AG08396 (cell line): Measurements from ENCODE around the gene TESMIN.

Experiments used
- DNase-seq: peaks from one replicate; pipeline ENCODE4 v3.0.0; 2012; ENCODE audit warnings: low spot score, mixed read lengths

The TESMIN gene

DNA sequence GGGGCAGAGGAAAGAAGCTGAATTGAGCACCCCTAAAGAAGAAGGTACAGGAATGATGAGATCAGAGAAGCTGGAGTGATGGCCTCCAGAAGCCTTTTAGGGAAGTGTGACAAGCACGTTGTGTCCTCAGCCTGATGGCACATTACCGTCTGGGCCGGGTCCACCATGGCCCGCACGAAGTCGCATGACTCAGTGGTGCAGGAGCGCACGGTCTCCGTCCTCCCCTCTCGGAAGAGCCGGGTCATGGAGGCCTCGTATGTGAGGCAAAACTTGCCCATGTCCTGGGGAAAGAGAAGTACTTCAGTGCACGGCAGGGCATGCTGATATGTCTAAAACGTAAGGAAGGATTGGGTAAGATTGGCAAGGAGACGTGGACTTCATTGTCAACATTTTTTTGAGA is 11.2 kb upstream of the TESMIN start:
- DNase-seq = no peak

DNA sequence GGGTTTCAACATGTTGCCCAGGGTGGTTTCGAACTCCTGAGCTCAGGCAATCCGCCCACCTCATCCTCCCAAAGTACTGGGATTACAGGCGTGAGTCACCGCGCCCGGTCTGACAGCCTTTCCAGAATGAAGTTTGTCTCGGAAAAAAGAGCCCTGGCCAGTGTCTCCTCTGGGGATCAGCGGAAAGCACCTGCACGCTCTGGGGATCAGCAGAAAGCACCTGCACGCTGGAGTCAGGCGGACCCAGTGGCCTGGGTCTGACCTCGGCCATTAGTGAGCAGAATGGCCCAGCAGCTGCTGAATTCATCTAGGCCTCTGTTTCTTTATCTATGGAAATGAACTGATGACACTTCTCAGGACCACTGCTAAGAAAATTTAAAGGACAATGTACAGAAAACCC is 10.5 kb upstream of the TESMIN start:
- DNase-seq = no peak

DNA sequence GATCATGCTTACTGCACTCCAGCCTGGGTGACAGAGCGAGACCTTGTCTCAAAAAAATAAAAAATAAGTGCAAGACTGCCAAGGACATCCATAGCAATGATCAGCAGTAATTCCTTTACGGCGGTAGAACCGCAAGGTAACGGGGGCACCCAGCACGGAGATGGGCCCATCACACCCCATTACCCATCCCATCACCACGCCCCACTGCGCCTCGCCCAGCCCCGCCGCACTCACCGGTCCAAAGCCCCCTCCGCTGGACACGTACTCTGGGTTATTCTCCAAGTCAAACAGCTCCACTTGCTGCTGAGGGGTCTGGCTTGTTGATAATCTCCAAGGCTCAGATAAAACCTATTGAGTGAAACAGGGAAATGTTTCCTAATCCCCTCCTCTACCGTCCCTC is 8.7 kb upstream of the TESMIN start:
- no peak for DNase-seq

DNA sequence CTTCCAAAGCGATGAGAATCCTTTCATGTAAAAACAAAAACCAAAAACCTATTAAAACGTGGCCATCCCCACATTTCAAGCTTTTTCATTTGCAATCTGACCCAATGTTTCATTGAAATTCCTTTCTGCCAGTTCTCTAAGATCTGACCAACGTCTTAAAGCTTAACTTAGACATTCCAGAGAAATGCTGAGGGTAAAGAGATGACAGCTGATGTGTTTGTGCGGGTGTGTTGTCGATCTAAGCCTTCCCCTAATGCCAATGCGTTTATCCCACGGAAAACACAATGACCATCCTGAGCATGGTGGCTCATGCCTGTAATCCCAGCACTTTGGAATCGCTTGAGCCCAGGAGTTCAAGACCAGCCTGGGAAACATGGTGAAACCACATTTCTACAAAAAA is 6.4 kb upstream of the TESMIN start:
- no peak for DNase-seq

DNA sequence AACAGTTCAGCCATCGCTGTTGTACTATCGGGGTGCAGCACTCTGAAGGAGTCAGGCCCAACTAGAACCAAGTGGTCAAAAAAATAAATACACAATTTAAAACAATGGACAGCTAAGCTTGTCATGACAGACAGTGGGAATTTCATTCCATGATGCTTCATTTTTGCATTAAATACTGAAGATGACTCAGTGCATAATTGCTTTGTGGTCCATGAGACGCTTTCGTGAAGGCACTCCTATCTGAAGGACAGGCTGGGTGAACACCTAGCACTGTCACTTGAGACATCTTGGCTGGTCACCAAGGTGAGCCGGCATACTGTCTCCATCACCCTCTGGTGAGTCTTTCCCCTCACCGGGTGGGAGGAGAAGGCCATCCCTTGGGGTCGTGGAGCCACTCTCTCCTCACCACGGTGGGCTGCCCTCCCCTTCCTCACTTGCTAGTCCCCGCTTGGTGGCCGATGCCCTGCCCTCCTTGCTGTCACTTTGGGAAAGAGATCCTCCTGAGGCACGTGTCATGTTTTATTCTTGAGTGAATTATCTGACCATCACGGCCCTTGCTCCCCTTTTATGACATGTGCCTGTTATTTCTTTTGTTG is 4.9 kb upstream of the TESMIN start:
- no peak for DNase-seq

DNA sequence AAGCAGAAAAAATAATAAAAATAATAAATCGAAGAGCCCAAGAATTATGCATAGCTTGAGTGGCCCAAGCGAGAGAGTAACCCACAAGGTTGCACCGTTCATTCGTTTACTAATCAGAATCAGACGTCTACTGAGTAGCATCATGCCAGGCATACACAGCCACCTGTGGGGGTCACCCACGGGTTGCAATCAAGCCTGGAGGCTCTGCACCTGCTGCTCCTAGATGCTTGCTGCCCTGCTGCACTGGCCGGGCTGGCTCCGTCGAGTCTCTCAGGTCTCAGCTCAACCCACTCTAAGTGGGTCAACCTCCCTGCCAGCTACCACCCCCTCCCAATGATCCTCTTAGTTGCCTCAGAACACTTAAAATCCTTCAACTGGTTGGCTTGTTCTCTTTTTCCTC is 2.0 kb upstream of the TESMIN start:
- no peak for DNase-seq

DNA sequence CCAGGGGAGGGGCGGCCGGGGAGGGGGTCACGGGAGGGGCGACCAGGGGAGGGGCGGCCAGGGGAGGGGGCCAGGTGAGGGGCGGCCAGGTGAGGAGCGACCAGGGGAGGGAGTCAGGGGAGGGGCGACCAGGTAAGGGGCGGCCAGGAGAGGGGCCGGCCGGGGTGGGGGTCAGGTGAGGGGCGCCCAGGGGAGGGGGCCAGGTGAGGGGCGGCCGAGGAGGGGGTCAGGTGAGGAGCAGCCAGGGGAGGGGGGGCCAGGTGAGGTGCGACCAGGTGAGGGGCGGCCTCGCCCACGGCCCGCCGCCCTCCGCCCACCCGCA is 355 bp downstream of the TESMIN start:
- no peak for DNase-seq

DNA sequence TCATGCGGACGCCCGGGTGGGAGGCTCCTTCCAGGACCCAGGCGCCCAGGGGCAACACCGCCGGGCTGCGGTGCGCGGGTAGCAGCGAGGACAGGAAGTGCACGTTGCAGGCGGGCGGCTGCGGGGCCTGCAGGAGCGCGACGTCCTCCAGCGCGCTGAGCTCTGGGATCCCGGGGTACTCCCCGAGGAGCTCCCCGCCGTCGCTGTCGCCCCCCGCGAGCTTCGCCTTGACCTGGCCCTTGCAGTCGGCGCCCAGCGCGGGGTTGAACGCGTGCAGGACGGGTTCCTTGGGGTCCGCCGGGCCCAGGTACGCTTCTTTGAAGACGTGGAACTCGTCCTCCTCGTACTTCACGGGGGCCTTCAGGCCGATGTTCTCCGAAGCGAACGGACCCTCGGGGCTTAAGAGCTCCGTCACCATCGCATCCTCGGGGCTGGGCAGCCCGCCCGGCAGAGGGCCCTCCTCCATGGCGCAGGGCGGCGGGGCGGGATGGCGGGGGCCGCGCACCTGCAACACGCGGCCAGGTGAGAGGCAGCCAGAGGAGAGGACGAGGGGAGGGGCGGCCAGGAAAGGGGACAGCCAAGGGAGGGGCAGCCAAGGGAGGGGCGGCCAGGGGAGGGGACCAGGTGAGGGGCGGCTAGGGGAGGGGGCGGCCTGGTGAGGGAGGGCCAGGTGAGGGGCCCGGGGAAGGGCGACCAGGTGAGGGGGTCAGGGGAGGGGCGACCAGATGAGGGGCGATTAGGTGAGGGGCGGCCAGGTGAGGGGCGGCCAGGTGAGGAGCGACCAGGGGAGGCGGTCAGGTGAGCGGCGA is 921 bp downstream of the TESMIN start:
- DNase-seq = no peak

DNA sequence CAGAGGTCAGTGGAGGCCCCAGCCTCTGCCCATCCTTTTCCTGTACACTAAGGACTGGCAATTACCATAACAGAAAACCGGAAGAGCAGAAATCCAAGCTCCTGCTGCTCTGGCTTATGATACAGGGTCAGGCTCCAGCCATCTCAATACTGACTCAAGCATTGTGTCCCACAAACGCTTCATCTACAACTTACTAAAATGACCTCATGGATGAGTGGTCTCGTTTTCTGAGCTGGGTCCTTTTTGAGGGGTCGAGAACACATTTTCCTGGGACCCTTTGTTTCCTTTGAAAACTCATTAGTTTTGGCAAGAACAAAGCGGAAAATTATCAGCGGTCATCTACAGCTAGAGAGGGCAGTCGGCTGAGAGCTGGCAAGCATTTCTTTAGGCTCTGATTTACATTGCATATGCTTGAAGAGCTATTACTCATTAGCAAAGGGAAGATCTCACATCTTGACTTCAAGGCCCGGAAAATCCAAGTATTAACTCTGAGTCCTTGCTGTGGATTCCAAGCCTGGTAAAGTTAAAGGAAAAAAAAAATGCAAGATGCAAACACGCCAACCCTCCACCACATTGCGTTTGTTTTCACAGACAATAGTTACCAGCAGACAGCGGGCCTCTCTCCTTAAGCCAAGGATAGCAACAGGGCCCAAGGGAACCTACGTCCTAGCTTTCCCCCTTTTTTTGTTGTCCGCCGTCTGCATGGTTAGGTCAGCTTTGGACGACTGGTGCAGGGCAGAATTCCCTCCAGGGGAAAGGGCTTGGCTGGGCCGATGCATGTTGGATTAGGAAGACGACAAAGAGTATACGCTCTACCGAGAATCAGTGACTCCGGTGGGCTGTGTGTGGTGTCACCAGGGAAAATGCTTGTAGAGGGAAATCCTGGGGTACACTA is 1.8 kb downstream of the TESMIN start:
- DNase-seq = no peak

DNA sequence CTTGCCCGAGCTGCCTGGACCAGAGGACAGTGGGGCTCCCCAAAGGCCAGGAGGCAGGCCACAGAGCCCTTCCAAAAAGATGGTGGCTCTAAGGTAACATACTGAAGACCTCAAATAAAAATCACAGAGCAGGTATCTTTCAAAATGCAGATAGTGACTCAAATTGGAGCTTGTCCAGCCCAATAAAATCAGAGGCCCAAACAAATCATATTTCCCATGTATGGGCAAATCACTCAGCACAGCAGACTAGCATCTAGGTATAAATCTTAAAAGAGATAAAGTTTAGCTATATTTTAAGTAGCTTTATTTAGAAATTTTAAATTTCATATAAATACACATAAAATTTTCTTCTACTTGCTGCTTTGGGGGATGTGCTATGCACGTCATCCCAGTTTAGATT is 3.3 kb downstream of the TESMIN start:
- no peak for DNase-seq

DNA sequence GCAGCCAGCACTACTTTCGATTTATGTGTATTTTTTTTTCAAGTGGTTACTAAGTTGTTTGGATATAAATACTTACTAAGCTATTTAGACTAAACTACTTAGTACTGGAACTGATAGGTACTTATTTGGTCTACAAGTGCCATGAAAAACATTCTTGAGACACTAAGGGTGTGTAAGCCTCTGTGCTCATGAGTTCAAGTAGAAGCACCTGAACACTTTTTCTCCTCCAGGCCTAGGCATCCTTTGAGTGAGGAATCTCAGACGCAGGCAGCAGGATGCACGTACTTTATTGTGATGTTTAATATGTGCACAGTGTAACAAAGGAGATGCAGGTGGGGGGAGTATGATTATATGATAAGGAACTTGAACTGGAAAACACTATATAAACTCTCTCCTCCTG is 7.8 kb downstream of the TESMIN start:
- DNase-seq = no peak

DNA sequence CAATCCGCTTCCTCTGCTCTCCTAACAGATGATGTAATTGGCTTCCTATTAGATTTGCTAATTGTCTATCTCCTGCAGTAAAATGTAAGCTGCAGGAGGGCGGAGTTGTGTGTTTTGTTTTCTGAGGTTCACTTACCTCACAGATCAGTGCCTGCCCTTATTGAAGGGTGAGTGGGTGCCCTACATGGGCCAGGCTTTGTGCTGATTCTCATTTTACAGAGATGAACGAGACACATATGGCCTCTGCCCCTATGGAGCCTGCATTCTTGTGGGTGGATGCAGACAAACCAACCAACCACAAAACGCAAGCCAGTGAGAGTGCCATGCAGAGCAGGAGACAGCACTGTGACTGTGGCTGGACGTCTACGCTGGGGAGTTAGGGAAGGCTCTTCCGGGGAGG is 9.9 kb downstream of the TESMIN start:
- no peak for DNase-seq

DNA sequence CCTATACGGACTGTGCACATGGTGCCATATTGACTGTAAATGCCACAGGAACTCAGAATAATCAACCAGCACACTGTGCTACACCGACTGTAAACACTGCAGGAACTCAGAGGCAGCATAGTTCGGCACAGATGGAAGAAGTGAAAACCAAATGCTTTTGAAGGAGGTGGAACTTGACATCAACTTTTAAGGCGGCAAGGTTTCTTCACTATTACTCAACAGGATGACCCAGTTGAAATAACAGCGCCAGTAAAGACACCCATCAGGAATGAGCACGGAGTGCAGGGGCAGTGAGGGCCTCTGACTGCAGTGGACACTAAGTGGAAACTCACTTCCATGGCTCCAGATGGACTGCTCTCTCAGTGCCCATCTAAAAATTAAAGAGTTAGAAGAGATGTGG is 15.7 kb downstream of the TESMIN start:
- DNase-seq = no peak

DNA sequence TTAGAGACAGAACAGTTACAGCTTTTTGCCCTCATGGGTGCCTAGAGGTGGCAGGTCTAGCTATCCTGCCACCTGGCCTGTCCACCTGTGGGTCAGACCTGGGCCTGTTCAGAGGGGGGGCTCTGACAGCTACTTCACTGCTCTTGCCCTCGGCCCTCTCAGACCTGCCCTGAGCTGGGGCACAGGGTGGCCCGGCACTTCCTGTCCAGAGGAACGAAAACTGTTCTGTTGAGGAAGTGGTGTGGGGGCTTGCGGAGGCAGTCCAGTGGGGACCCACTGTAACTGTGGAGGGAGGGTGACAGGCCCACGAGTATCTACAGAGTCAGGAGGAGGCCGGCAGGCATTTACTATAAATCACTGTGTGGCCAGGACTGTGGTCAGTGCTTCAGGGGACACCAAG is 16.2 kb downstream of the TESMIN start:
- no peak for DNase-seq

DNA sequence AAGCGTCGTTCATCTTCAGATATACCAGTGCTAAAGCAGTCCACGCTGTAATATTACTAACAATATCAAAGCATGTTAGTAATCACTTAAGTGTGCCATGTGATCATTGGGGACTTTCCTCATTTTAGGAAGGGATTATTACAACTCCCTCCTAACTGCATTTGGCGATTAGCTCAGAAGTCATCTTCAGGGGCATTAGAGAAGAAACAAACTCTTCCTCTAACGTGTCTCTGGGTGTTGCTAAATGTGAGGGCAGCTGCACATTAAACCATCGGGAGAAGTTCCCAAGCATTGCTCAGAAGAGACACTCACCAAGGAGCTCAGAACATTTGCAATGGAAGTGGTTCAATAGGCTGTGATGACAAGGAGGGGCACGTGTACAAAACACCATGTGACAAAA is 17.2 kb downstream of the TESMIN start:
- DNase-seq = no peak

DNA sequence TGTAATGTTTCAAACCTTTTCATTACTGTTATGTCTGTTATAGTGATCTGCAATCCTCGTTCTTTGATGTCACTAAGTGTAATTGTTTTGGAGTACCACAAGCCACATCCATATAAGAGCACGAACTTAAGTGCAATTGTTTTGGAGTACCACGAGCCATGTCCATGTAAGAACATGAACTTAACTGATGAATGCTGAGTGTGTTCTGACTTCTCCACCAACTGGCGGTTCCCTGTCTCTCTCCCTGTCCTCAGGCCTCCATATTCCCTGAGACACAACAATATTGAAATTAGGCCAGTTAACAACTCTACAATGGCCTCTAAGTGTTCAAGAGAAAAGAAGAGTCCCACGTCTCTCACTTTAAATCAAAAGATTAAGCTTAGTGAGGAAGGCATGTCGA is 23.5 kb downstream of the TESMIN start:
- DNase-seq = no peak

DNA sequence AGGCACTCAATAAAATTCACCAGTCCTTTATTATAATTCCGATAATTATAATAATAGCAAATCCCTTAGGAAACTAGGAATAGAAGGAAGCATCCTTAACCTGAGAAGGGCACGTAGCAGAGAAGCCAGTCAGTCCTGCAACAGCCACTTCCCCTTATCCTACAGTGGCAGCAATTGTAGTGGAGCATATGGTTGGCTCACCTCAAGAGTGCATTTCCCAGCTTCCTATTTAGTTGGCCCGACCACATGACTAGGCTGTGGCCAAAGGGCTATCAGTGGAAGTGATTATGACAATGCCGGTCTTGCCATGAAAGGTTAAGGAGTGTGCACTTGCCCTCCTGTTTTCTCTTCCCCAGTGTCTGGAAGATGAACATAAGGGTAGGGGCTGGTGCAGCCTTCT is 27.0 kb downstream of the TESMIN start:
- no peak for DNase-seq

DNA sequence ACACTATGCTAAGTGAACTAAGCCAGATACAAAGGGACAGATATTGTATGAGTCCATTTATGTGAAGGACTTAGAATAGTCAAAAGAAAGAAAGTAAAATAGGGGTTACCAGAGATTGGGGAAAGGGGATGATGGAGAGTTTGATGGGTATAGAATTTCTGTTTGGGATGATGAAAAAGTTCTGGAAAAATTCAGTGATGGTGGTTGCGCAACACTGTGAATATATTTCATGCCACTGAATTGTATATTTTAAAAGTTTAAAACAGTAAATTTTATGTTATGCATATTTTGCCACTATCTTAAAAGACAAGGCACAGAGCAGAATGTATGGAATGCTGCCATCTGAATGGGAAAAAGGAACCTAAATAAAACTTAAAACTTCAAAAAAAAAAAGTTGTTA is 29.2 kb downstream of the TESMIN start:
- no peak for DNase-seq

DNA sequence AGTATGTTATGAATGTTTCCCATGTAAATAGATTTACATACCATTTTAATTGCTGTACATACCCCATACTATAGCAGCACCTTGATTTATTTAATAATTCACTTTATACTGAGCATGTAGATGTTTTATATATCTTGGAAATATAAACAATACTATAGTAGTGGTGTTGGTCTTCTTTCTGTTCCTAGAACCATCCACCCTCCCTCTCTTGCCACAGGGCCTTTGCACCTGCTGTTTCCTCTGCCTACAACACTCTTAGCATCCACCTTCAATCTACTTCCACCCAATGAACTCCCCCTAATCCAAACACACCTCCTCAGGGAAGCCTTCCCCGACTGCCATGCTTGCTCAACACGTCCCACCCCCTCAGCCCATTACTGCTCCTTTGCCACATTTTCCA is 30.2 kb downstream of the TESMIN start:
- DNase-seq = no peak

DNA sequence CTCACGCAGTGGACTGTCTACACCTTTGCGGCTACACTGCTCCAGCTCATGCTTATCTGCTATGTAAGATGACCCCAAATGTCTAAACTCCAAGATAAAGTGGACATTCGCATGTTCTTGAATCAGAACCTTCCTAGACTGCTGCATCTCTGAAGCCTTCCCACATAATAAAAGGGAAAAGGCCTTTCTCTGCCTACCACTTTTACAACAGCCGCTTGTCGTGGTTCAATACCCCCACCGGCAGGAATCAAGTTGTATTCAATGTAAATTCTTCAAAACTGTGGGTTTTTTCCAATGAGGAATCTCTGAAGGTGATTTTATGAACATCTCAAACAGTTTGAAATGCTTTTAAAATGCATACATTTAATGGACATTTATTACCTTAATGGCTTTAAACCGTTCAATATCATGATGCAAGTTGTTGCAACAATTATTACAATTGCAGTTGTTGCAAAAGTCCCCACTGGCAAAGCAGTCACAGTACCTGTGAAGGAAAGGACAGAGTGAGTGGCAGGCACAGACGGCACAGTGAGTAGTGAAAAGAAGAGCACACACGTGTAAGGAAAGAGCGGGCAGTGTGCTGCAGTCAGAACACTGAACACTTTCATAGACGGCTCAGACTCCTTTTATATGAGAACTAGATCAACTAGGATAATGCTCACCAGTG is 35.7 kb downstream of the TESMIN start:
- no peak for DNase-seq

DNA sequence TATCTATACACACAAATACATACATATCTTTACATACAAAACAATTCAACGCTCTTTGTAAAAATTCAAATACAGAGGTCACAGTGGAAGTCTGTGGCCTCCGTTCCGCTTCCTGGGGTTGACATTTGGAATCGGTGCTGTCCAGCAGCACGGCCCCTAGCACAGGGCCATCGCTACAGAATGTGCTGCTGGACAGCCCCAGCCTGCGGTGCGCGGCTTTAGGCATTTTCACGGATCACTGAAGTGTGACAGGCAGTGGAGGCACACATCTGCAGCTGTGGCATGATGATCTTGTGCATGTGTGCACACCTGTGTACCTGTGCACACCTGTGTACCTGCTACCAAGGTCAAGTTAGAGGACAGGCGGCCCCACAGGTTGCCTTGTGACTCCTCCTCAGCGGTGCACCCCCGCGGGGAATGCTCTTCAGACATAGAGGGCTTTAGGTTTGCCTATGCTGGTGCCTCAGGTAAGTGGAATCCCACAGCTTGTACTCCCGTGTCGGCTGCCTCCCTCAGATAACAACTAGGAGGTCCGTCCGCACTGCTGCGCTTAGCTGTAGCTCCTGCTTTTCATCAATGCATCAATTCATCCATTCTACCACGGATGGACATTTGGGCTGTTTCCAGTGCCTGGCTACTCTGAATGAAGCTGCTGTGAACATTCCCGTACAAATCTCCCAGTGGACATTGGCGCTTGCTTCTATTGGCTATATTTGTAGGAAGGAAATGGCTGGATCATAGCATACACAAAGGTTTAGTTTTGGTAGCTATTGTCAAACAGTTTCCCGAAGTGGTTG is 37.1 kb downstream of the TESMIN start:
- DNase-seq = no peak

DNA sequence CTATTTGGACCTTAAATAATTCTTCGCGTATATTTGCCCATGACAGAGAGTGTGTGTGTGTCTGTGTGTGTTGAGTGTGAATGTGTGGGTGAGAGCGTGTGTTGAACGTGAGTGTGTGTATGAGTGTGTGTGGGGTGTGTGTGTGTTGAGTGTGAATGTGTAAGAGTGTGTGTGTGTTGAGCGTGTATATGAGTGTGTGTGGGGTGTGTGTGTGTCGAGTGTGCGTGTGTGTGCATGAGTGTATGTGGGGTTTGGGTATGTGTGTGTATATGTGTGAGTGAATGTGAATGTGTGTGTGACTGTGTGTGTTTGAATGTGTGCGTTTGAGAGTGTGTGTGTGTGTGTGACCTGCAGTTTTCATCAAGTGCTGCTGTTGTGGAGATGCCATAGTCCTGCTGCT is 40.2 kb downstream of the TESMIN start:
- no peak for DNase-seq
